Uterus (tissue), 4 donors: Measurements from ENCODE around the gene ERCC6L2. TPM values are rescaled to one million over a fixed set of nuclear protein-coding genes. Genes with fewer than 3 reads are reported as not detected.

Source experiments
- DNase-seq, 2 donors: peaks; one replicate each; pipeline ENCODE4 v3.0.0-alpha.2; 2019 to 2020
- H3K27ac ChIP-seq, 2 donors: fragments of 200-600 bp; sonication (generic); 1 replicate in 1 of 2; 2 replicates in 1 of 2; pipeline ENCODE4 v1.5.1; 2016 to 2018
- H3K27me3 ChIP-seq, 2 donors: fragments of 200-600 bp; sonication (generic); one replicate each; pipeline ENCODE4 v1.5.1; 2018 to 2019; ENCODE audit warnings: control low read depth in 1 of 2
- H3K36me3 ChIP-seq, 2 donors: fragments of 200-600 bp; sonication (generic); one replicate each; pipeline ENCODE4 v1.5.1; 2019; ENCODE audit warnings: control low read depth in 1 of 2
- H3K4me1 ChIP-seq, 2 donors: fragments of 200-600 bp; sonication (generic); one replicate each; pipeline ENCODE4 v1.5.1; 2018 to 2019; ENCODE audit warnings: control low read depth in 1 of 2
- H3K4me3 ChIP-seq, 2 donors: fragments of 200-600 bp; sonication (generic); 1 replicate in 1 of 2; 2 replicates in 1 of 2; pipeline ENCODE4 v1.5.1; 2018 to 2019; ENCODE audit warnings: mild to moderate bottlenecking in 1 of 2
- H3K9me3 ChIP-seq, 2 donors: fragments of 200-600 bp; sonication (generic); one replicate each; pipeline ENCODE4 v1.5.1; 2019; ENCODE audit warnings: control low read depth in 1 of 2
- POLR2A ChIP-seq, 2 donors: fragments of 450-650 bp; IDR thresholded peaks; one replicate each; pipeline ENCODE4 v1.6.1; 2016; ENCODE audit warnings: antibody characterized with exemption in 2 of 2, mild to moderate bottlenecking in 1 of 2, moderate library complexity in 1 of 2
- intact Hi-C: fragments of 100-400 bp; cut with DNase I; formaldehyde crosslinking; loops from one replicate; pipeline ENCODE4 v1.15.1; 2023; ENCODE audit warnings: low total_unique reads
- total RNA-seq, 4 donors: library from RNA; depleted of rRNA in 3 of 4; stranded (reverse); fragments of >200 nt in 3 of 4; gene quantifications; one replicate each; pipeline versions ENCODE4 v1.1.0 to v1.2.4, GENCODE V29; 2014 to 2023
- TF ChIP-seq, protein P1 (sequence below), 4 experiments: fragments of 200-600 bp in 2 of 4; fragments of 450-650 bp in 2 of 4; sonication (generic) in 2 of 4; IDR thresholded peaks; one replicate each; pipeline ENCODE4 v1.5.1; 2016 to 2019; ENCODE audit warnings: antibody characterized with exemption in 4 of 4, mild to moderate bottlenecking in 2 of 4, moderate library complexity in 1 of 4
- donor health status: DM: yes; HTN: yes; CAD: no.

The ERCC6L2 gene
- total RNA-seq, 4 donors from 2014 or later: 28.8 to 176 (median 60.4) TPM

DNA sequence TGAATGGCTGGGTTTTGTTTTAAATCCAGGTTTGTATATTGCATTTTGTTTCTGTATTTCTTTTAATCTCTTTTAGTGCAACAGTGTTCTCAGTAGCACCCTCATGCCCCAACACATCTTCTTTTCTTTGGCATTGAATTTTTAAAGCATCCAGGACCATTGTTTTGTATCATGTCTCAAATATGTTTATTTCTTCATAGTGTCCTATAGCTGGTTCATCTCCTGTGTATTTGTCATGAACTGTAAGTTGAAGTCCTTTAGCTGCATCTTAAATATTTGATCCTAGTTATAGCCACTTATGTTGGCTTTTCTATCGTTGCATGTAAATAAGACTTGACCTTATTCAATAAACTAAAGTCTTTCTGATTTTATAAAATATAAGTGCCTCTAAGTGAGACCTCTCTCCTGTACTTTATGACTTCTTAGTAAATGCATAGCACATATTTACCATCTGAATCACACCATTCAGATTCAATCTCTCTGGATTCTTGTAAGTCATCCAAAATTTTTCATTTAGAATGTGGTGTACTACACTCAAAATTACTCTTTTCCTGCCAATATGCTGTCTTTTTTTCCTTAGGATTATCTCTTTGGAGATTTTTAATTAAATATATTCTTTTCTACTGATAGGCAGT, 21.0 kb upstream of the ERCC6L2 start:
- Histone ChIP-seq H3K27ac (no peak overlapping the region), H3K9me3 (no peaks in the 10 kb centered on the region), H3K27me3 (no peaks in the 10 kb centered on the region), H3K36me3 (no peaks in the 10 kb centered on the region), H3K4me3 (no peak overlapping the region), H3K4me1 (no peaks in the 10 kb centered on the region)
- intact Hi-C loops: no loop called here
- no peak for DNase-seq
- TF ChIP-seq, protein P1, sequence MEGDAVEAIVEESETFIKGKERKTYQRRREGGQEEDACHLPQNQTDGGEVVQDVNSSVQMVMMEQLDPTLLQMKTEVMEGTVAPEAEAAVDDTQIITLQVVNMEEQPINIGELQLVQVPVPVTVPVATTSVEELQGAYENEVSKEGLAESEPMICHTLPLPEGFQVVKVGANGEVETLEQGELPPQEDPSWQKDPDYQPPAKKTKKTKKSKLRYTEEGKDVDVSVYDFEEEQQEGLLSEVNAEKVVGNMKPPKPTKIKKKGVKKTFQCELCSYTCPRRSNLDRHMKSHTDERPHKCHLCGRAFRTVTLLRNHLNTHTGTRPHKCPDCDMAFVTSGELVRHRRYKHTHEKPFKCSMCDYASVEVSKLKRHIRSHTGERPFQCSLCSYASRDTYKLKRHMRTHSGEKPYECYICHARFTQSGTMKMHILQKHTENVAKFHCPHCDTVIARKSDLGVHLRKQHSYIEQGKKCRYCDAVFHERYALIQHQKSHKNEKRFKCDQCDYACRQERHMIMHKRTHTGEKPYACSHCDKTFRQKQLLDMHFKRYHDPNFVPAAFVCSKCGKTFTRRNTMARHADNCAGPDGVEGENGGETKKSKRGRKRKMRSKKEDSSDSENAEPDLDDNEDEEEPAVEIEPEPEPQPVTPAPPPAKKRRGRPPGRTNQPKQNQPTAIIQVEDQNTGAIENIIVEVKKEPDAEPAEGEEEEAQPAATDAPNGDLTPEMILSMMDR (IDR thresholded peaks at IDR 0.05): no peak
- TF ChIP-seq POLR2A (IDR thresholded peaks at IDR 0.05): no peak

DNA sequence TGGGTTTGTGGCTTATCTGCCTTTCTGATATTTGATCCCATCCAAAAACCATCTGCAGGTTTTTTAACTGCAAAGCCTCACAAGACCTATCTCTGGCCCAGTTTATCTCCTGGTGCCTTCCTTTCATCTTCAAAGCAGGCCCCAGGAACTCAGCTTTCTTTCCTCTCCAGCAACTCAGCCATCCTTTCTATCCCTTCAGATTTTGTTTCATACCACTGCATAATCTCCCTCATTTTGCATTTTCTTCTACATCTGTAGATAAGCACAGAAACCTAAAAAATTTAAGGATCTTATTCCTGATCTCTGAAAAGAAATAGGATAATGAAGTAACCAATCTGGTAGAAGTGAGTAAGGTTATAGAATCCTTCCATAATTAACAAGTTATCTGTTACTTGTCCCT, 19.5 kb upstream of the ERCC6L2 start:
- Histone ChIP-seq H3K36me3 (no peaks in the 10 kb centered on the region), H3K27ac (no peak overlapping the region), H3K9me3 (no peaks in the 10 kb centered on the region), H3K4me3 (no peak overlapping the region), H3K4me1 (no peaks in the 10 kb centered on the region), H3K27me3 (no peaks in the 10 kb centered on the region)
- no peak for TF ChIP-seq POLR2A (IDR thresholded peaks at IDR 0.05)
- TF ChIP-seq, protein P1 (IDR thresholded peaks at IDR 0.05): no peak
- intact Hi-C loops: no loop called here
- DNase-seq: no peak

DNA sequence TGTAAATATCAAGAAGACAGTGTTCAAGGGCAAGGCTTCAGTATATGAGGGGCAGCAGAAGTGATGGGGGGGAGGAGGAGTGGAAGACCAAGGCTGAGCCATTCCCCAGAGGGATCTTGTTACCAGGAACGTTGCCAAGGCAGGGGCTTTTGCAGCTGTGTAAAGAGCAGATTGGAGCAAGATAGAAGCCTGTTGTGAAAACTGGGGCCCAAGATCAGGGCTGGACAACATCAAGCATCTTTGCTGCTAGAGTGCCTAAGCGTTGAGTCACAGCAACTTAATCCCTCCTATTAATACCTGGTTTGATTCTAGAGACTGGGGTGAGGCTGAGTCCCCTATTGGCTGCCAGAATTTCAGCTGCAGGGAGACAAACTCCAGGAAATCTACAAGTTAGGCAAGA, 18.4 kb upstream of the ERCC6L2 start:
- Histone ChIP-seq H3K4me3 (no peak overlapping the region), H3K9me3 (peaks cover 0 to 3% of the 10 kb centered on the region in 2 donors), H3K36me3 (no peaks in the 10 kb centered on the region), H3K27ac (no peak overlapping the region), H3K4me1 (no peaks in the 10 kb centered on the region), H3K27me3 (no peaks in the 10 kb centered on the region)
- TF ChIP-seq, protein P1 (IDR thresholded peaks at IDR 0.05): no peak
- TF ChIP-seq POLR2A (IDR thresholded peaks at IDR 0.05): no peak
- intact Hi-C loops: no loop called here
- no peak for DNase-seq

DNA sequence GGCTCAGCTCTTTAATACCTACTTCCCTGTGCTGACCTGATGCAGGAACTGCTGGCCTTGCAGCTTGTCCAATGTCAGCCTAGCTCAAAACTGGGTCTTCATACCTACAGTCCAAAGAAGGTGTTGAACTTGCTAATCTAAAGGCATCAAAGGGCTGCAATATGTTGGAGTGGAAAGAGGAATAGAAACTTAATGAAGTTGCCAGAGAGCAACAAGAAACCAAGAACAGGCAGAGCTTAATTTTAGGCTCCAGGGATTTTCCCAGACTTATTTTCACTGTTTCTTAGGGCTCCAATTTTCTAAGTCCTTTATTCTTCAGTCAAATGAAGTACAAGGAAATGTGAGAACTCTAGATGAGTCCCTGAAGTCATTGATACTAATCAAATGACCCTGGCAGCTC, 17.6 kb upstream of the ERCC6L2 start:
- Histone ChIP-seq H3K36me3 (no peaks in the 10 kb centered on the region), H3K27ac (no peak overlapping the region), H3K9me3 (peaks cover 0 to 8% of the 10 kb centered on the region in 2 donors), H3K4me1 (no peaks in the 10 kb centered on the region), H3K27me3 (no peaks in the 10 kb centered on the region), H3K4me3 (no peak overlapping the region)
- intact Hi-C loops: no loop called here
- TF ChIP-seq POLR2A (IDR thresholded peaks at IDR 0.05): no peak
- TF ChIP-seq, protein P1 (IDR thresholded peaks at IDR 0.05): no peak
- no peak for DNase-seq

DNA sequence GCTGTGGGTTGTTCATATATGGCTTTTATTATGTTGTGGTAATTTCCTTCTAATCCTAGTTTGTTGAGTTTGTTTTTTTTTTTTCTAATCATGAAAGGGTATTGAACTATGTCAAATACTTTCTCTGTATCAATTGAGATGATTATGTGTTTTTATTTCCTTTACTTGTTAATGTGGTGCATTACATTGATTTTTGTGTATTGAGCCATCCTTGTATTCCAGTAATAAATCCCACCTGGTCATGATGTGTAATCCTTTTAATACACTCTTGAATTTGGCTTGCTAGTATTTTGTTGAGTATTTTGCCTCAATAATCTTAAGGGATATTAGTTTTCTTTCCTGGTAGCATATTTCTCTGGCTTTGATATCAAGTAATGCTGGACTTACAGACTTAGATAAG, 13.1 kb upstream of the ERCC6L2 start:
- intact Hi-C loops: no loop called here

More for the DNA sequence above, 13.1 kb upstream of the ERCC6L2 start:
- Histone ChIP-seq H3K4me3 (no peak overlapping the region), H3K27ac (no peak overlapping the region), H3K27me3 (no peaks in the 10 kb centered on the region), H3K9me3 (peaks cover 0 to 8% of the 10 kb centered on the region in 2 donors), H3K4me1 (no peaks in the 10 kb centered on the region), H3K36me3 (no peaks in the 10 kb centered on the region)
- DNase-seq: no peak
- TF ChIP-seq, protein P1 (IDR thresholded peaks at IDR 0.05): no peak
- TF ChIP-seq POLR2A (IDR thresholded peaks at IDR 0.05): no peak
